HT1080 (cell line): ENCODE data around the gene SPC24. TPM values are rescaled to one million over a fixed set of nuclear protein-coding genes. Genes with fewer than 3 reads are reported as not detected.
A peak's percentile ranks its signal among the peaks of the same experiment; 100 is the strongest.

Source experiments
- DNase-seq: peaks from one replicate; pipeline ENCODE4 v3.0.0-alpha.2; 2015; ENCODE audit warnings: low read depth
- polyA plus RNA-seq, 2 experiments: library from polyadenylated mRNA; depleted of rRNA; stranded (reverse); fragments of >200 nt; gene quantifications; 2 replicates each; pipeline ENCODE4 v1.2.3, GENCODE V29; 2015
- total RNA-seq: library from RNA; depleted of rRNA; stranded (reverse); fragments of >200 nt; shearing (Covaris generic); gene quantifications from 2 replicates; pipeline ENCODE4 v1.2.3, GENCODE V29; 2014; rRNA removed

The SPC24 gene, protein sequence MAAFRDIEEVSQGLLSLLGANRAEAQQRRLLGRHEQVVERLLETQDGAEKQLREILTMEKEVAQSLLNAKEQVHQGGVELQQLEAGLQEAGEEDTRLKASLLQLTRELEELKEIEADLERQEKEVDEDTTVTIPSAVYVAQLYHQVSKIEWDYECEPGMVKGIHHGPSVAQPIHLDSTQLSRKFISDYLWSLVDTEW
- total RNA-seq: 112 and 122 TPM in 2 replicates
- polyA plus RNA-seq (2015; cell fraction: cytosol; rRNA removed): 43.7 and 48.0 TPM in 2 replicates
- polyA plus RNA-seq (2015; cell fraction: nucleus; rRNA removed): 28.9 and 39.7 TPM in 2 replicates

DNA sequence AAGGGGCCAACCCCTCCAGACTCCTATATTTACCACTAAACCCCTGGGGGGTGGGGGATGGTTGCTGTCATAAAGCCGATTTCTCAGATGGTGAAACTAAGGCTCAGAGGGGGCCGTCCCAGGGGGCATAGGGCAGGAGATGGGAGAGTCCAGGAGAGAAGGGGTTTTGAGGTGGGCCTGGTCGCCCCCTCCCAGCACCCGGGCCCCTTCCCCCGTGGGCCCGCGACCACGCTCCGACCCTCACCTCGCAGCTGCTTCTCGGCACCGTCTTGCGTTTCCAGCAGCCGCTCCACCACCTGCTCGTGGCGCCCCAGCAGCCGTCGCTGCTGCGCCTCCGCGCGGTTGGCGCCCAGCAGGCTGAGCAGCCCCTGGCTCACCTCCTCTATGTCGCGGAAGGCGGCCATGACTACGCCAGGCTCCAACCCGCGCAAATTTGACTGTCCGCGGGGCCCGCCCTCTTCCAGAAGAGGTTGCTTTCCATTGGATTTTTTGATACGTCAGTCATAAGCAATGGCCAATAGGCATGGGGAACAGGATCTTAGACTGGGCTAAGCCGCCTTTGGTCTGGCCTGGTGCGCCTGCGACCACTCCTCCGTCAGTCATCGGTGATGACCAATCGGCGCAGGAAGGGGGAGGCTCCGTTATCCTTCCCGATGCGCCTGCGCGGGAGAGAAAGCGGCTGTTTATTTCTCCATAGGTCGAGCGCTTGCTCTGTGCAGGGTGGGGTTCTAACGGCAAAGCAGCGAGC is at the start of gene SPC24:
TSS of gene SPC24 (minus strand) at position 410 of the 748 bp plus-strand sequence. CDS start at position 404, 6 bp downstream.
- DNase-seq: peak; percentile 98

DNA sequence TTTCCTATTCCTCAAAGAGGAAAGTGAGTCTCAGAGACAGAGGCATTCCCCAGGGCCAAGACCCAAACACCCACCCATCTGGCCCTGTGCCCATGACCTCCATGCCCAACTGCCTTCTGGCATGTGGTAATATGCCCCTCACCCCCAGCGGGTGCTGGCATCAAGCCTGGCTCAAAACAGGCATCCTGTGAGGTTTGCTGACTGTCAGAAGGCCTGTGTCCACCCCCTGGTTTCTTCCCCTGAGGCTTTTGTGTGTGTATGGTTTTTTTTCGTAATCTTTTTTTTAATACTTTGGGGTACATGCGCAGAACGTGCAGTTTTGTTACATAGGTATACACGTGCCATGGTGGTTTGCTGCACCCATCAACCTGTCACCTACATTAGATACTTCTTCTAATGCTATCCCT is 49.4 kb upstream of the SPC24 start:
- DNase-seq: no peak

DNA sequence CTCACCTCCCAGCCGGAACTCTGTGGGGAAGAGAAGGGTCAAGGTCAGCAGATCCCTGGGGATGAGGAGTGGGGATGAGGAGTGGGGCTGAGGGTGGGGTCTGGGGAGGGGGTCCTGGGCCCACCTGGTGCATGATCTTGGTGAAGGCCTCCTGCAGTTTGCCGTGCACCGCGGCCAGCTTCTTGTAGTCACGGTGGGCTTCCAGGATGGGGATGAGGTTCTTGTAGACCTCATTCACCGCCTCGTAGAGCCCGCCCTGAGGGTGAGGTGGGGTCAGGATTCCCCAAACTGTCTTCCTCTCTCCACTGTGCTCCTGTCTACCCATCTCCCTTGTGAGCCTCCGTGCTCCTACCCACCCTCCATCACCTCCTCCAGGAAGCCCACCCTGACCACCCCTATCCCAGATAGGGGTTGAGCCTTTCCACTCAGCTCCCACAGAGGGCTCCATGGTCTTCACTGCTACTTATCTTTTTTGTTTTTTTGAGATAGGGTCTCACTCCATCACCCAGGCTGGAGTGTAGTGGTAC is 48.6 kb upstream of the SPC24 start:
- DNase-seq: no peak

DNA sequence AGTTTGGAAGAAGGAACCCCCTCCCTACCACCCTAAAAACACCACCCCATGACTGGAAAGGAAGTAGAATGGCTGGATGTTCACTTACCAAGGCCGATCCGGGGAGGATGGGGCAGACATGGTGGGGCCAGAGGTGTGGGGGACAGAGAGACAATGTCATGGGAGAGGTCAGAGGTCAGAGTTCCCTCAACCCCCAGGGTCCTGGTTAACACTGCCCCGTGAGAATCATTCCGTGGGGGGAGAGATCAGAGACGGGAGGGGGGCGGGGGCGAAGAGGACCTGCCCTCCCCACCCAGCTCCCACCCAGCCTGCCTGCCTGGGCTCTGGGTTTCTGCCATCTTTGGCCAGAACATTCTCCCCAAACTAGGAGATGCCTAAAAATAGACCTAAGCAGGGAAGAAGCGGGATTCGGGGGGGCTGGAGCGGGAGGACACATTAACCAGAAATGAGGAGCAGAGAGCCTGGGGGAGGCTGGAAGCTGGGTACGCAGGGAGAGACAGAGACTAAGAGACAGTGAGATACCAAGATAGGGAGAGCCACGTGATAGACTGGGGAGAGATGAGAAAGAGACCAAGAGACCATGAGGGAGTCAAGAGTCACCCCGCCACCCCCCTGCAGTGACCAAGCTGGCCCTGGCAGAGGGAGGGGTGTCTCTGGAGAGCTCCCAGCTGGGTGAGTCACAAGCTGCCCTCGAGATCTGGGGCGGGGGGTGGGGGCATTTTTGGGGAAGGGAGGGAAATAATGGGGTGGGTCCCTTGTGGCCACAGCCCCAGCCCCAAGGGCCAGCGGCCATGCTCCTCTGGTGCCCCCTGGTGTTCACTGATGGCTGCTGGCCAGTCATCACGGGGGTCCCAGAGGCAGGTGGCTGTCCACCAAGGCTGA is 47.9 kb upstream of the SPC24 start:
- DNase-seq: peak; percentile 80

DNA sequence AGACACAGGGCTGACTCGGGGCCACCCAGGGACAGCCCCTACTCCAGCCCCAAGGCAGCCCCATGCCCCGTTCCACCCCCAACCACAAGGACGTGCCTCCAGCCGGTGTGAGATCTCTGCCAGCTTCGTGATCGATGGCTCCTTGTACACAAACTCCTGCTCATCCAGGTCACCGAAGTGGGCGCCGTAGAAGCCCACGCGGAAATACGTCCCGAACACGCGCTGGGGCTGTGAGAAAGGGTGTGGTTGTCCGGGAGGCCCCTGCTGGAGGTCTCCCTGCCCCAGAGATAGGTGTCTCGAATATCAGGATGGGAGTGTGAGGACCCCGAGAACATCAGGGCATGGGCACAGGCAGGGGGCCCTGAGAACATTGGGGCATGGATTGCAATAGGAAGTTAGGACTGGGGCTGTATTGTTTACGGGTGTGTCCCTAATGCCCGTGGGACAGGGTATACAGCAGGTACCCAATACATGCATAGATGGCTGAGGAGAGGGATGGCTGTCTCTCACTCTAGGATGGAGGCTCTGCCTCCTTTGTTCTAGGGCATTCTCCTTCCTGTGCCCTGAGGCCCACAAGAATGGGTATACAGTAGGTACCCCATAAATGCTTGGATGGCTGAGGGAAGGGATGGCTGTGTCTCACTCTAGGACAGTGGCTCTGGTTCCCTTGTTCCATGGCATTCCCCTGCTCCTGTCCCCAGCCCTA is 47.1 kb upstream of the SPC24 start:
- DNase-seq: no peak

DNA sequence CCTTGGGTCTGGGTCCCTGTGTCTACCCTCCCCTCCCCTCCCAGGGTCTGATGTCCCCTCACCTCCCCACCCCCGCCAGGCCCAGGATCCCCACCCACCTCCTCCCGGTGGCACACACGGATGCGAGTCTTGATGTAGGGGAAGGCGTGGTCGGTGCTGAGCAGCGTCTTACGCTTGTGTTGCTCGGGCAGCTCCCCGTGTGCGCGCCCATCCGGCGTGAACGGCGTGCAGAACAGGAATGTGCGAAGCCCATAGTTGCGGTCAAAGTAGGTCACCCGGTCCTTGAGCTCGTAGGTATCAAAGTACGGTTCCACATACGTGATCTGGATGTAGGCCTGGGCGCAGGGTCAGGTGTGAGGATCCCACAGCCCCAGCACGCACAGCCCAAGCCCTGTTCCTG is 46.2 kb upstream of the SPC24 start:
- no peak for DNase-seq

DNA sequence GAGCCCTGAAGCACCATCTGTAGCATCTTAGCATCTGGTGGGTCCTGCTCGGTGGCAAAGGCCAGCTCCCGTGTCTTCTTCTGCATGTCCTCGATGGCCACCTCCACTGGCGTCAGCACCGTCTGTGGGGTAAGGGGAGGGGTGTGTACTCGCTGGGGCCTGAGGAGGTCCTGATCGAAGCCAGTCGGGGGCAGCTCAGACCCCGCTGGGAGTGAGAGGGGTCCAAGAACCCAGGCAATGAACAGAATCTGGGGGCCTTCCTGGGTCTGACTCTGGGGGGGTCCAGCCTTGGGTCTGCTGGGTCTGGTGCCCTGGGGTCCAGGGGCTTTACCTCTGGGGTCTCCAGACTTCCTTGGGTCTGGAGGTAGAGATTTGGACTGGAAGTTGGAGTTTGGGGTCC is 45.3 kb upstream of the SPC24 start:
- DNase-seq: no peak

DNA sequence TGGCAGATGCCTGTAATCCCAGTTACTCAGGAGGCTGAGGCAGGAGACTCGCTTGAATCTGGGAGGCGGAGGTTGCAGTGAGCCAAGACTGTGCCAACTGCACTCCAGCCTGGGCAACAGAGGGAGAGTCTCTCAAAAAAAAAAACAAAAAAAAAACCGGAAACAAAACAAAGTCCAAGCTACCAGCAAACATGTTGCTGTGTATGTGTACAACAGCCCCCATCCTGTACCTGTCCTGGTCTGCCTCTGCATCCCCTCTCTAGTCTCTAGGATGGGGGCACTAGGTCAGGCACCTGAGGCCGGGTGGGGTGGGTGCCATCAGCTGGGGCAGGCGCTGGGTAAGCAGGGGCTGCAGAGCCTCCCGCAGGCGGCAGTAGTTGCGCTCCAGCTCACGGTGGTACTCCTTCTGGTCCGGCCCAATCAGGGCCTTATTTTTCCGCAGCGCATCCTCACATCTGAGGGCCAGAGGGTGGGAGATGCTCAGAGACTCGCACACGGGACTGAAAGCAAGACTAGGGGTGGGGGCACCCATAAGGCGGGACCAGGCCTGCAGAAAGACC is 44.5 kb upstream of the SPC24 start:
- DNase-seq: no peak

DNA sequence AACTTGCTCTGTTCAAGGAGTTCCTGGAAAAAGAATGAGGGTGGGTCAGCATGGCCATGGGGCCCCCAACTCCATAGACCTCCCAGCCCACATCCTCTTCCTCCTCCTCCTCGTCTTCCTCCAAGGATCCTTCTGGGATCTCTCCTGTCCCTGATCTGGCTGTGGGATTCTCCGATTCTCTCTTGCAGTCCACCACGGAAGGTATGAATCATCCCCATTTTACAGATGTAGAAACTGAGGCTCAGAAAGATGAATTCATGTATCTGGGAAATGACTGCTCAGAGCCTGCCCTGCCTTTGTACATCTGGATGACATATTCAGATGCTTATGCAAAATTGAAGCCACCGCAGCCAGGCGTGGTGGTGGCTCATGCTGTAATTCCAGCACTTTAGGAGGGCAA is 43.9 kb upstream of the SPC24 start:
- no peak for DNase-seq

DNA sequence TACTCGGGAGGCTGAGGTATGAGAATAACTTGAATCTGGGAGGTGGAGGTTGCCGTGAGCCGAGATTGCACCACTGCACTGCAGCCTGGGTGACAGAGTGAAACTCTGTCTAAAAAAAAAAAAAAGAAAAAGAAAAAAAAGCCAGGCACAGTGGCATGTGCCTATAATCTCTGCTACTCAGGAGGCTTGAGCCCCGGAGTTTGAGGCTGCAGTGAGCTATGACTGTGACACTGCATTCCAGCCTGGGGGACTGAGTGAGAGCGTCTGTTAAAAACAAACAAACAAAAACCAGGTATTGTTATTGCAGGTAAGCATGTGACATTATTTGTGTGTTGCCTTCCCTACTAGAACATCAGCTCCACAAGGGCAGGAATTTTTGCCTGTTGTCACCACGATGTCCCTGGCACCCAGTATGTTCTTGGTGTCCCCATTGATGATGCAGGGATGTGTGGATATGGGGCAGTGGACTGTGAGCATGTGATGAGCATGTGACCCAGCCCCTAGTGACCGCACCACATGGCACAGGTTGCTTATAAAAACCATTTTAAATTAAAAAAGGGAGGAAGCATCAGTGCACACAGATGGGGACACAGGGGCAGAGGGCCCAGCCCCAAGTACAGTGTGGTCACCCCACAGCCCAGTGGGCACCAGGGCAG is 43.3 kb upstream of the SPC24 start:
- no peak for DNase-seq

DNA sequence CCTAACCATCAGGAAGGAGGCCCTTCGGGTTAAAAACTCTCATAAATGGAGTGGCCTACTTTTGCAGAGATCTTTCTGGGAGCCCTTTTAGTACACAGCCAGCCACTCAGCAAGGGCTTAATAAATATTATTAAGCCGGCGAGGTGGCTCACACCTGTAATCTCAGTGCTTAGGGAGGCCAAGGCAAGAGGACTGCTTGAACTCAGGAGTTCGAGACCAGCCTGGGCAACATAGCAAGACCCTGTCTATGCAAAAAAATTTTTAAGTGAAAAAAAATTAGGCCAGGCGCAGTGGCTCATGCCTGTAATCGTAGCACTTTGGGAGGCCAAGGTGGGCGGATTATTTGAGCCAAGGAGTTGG is 42.6 kb upstream of the SPC24 start:
- no peak for DNase-seq

DNA sequence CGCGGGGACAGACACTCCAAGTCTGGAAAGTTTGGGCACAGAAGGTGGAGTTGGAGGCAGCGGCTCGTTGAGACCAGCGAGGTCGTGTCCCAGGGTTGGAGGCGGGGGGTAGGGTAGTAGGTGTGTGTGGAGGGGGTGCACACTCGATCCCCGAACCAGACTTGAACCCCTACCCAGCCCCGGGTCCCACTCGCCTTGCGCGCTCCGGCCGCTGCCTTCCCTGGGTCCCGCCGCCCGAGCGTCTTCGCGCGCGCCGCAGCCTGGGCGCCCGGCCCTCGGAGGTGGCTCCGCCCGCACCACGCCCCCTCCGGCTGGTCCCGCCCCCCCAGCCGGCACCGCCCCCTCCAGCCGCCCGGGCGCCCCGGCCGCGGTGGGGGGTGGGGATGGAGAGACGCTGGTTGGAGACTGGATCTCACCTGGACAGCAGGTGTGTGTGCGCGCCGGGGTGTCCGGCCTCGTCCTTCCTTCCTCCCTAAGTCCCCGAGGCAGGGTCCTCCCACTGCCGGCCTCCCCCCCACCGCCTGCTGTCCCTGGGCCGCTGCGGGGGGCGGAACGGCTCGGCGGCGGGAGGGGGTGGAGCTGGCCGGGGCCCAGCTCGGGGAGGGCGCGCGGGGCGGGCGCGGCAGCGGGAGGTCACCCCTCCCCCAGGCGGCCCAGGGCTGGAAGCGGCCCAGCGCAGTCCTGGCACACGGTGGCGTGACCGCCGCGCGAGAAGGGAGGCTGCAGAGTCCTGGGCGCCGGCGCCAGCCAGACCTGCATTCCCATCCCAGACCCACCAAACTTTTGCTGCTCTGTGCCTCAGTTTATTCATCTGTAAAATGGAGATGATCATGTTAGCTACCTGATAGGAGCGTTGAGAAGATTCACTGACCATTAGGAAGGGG is 42.0 kb upstream of the SPC24 start, which contains the start of gene KANK2:
TSS of gene KANK2 (minus strand) at position 255 of the 884 bp plus-strand sequence. CDS start 3,034 bp downstream, outside the sequence.
- peak; percentile 60 for DNase-seq

DNA sequence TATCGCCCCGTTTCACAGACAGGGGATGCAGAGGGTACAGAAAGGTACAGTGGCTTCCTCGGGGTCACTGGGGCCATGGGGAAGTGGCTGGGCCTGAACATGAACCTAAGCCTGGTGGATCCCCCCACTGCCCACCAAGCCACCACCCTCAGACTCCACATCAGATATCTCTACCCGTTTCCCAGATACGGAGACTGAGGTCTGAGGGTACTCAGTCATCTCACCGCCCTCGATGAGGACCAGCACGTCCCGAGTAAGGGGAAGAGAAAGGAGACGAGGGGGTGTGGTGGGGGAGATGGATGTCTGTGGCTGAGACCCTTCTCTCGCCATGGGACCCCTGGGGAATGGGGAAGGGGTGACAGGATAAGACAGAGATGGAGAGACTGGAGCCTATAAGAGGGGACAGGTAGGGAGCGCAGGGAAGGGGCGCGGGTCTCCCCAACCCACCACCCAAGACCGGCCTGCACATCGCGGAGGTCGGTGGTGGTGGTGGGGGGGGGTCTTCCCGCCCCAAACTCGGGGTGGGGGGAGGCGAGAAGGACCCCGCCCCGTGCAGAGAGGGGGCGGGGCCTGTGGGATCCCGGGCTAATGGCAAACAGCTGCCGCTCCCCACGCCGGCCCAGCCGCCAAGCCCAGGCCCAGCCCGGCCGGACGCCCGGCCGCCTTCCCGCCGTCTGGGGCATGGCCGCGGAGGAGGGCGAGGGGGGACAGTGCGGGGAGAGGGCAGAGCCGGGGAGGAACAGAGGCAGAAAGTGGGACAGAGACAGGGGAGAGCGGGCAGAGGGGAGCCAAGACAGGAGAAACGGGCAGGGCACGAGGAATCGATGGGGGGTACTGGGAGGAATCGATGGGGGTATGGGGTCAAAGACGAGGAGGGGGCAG is 41.1 kb upstream of the SPC24 start:
- no peak for DNase-seq

DNA sequence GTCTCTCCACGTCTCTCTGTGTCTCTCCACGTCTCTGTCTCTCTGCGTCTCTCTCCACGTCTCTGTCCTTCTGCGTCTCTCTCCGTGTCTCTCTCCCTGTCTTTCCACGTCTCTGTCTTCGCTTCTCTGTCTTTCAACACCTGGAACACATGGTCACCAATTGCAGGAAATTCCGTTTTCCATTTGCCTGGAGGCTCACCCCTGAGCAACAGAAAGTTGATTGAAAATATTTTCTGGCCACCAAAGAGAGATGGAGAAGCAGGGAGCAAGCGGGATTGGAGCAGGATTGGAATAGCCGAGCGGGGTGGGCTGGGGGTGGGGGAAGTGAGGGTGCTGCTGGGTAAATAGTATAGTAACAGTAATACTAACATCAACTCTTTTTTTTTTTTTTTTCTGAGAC is 40.1 kb upstream of the SPC24 start:
- no peak for DNase-seq

DNA sequence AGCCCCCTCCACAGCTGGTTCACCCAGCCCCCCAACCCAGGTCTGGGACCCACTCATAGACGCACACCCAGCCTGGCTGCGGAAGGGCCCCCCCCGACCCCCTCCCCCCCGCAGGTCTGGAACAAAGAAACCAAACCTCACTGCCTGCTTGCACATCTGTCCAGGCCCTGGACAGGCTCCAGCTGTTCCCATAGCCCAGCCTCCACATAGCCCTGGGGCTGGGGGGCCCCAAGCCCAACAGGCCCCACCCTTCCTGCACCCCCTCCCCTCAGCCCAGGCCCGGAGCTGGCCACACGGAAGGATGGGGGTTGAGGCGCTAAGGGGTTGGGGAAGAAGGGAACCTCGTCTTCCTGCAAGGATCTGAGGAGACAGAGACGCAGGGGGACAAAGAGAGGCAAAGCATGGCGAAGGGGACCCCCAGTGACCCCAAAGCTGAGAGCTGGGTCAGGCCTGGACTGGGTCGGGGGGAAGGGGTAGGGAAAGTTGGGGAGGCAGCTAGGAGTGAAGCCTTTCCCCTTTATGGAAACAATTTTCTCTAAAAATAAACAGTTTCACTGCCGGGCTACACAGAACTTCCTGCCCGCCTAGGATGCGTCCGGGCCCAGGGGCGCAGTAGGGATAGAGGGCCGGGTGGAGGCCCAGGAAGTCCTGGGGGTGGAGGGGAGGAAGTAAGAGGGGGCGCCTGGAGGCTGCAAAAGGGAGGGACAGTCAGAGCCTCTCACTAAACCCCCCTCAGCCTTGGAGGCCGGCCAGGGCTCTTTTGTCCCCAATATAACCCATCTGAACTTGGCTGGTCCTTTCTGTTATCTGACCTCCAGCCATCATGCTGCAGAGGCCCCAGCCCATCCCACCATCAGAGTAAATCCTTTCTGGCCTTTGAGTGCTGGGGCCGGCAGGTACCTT is 39.3 kb upstream of the SPC24 start:
- DNase-seq: no peak

DNA sequence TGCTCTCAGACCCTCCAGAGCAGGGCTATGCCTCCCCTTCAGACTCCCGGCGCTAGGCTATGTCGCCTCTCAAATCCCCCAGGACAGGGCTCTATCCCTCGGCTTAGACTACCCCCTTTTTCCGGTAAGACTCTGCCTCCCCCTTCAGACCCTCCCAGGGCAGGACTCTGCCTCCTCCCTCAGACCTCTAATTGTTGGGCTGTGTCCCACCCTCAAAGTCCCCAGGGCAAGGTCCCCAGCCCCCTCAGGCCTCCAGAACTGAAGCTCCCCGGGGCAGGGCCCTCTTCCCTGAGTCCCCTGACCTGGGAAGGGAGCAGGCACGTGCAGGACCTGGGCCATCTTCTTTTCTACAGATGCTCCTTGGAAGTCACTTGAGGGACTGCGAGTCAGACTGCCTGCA is 38.6 kb upstream of the SPC24 start:
- no peak for DNase-seq
